Neural cell (in vitro differentiated cells): Measurements from ENCODE around the gene SAMM50. TPM values are rescaled to one million over a fixed set of nuclear protein-coding genes. Genes with fewer than 3 reads are reported as not detected.

Source experiments
- H2AFZ ChIP-seq: fragments of 200-600, 300-800 bp; sonication (generic), shearing (Covaris generic); 2 replicates; pipeline ENCODE4 v1.6.0; 2014; ENCODE audit warnings: low read depth, mild to moderate bottlenecking, antibody characterized with exemption, low read length, moderate library complexity
- H3F3A ChIP-seq: fragments of 200-600 bp; shearing (Covaris generic); 2 replicates; pipeline ENCODE4 v1.6.1; 2016; ENCODE audit warnings: mild to moderate bottlenecking, moderate library complexity, mixed read lengths, antibody characterized with exemption, low read length; ENCODE audit not compliant: insufficient read depth, poor library complexity, severe bottlenecking
- H3K27ac ChIP-seq: fragments of 200-600, 300-800 bp; sonication (generic), shearing (Covaris generic); 2 replicates; pipeline ENCODE4 v1.5.1; 2014; ENCODE audit warnings: mild to moderate bottlenecking, low read length, moderate library complexity
- H3K27me3 ChIP-seq: fragments of 300-800, 200-600 bp; sonication (generic), shearing (Covaris generic); 2 replicates; pipeline ENCODE4 v1.6.0; 2014; ENCODE audit warnings: mild to moderate bottlenecking, low read depth, low read length, moderate library complexity; ENCODE audit not compliant: insufficient read depth
- H3K36me3 ChIP-seq: fragments of 300-800, 200-600 bp; sonication (generic), shearing (Covaris generic); 2 replicates; pipeline ENCODE4 v1.5.1; 2014; ENCODE audit warnings: mild to moderate bottlenecking, antibody characterized with exemption, low read length, moderate library complexity; ENCODE audit not compliant: insufficient read depth
- H3K4me2 ChIP-seq: fragments of 300-800, 200-600 bp; sonication (generic), shearing (Covaris generic); 2 replicates; pipeline ENCODE4 v1.6.0; 2014; ENCODE audit warnings: mild to moderate bottlenecking, low read length
- H3K4me3 ChIP-seq: fragments of 300-800, 200-600 bp; sonication (generic), shearing (Covaris generic); 2 replicates; pipeline ENCODE4 v1.5.1; 2014; ENCODE audit warnings: mild to moderate bottlenecking, low read length, moderate library complexity
- H3K79me2 ChIP-seq: fragments of 200-600 bp; shearing (Covaris generic); replicated peaks from 2 replicates; pipeline ENCODE4 v1.6.0; 2014; ENCODE audit warnings: mild to moderate bottlenecking, low read length, moderate library complexity; ENCODE audit not compliant: insufficient read depth
- H3K9ac ChIP-seq: fragments of 300-800, 200-600 bp; sonication (generic), shearing (Covaris generic); 2 replicates; pipeline ENCODE4 v1.6.1; 2016; ENCODE audit warnings: mild to moderate bottlenecking, low read length, mixed read lengths
- H3K9me2 ChIP-seq: fragments of 200-600 bp; shearing (Covaris generic); 2 replicates; pipeline ENCODE4 v1.6.1; 2016; ENCODE audit warnings: mild to moderate bottlenecking, low read length, mixed read lengths; ENCODE audit not compliant: insufficient read depth
- H3K9me3 ChIP-seq: fragments of 200-600, 300-800 bp; sonication (generic), shearing (Covaris generic); 2 replicates; pipeline ENCODE4 v1.6.1; 2016; ENCODE audit warnings: mild to moderate bottlenecking, mixed run types, low read length, moderate library complexity, mixed read lengths
- H4K20me1 ChIP-seq: fragments of 200-600 bp; shearing (Covaris generic); 2 replicates; pipeline ENCODE4 v1.6.1; 2016; ENCODE audit warnings: mild to moderate bottlenecking, mixed run types; ENCODE audit not compliant: insufficient read depth
- EP300 ChIP-seq: fragments of 450-650 bp; conservative IDR thresholded peaks from 2 replicates; pipeline ENCODE4 v1.6.1; 2014; ENCODE audit warnings: antibody characterized with exemption, mild to moderate bottlenecking, moderate library complexity; ENCODE audit not compliant: poor library complexity, severe bottlenecking
- EZH2 ChIP-seq: fragments of 200-600, 300-800 bp; shearing (Covaris generic), sonication (generic); IDR thresholded peaks from 2 replicates; pipeline ENCODE4 v1.6.1; 2014; ENCODE audit warnings: antibody characterized with exemption, low read length, borderline replicate concordance, mild to moderate bottlenecking; ENCODE audit not compliant: insufficient read depth, poor library complexity, severe bottlenecking
- MXI1 ChIP-seq: fragments of 450-650 bp; conservative IDR thresholded peaks from 2 replicates; pipeline ENCODE4 v1.6.1; 2014; ENCODE audit warnings: antibody characterized with exemption, mild to moderate bottlenecking; ENCODE audit not compliant: poor library complexity, severe bottlenecking
- POLR2AphosphoS5 ChIP-seq: IDR thresholded peaks from 2 replicates; pipeline ENCODE4 v1.6.1; 2012
- RAD21 ChIP-seq: fragments of 450-650 bp; conservative IDR thresholded peaks from 2 replicates; pipeline ENCODE4 v1.6.1; 2014; ENCODE audit warnings: antibody characterized with exemption, mild to moderate bottlenecking, moderate library complexity
- SMC3 ChIP-seq: fragments of 450-650 bp; conservative IDR thresholded peaks from 2 replicates; pipeline ENCODE4 v1.6.1; 2014; ENCODE audit warnings: antibody characterized with exemption, mild to moderate bottlenecking, moderate library complexity; ENCODE audit not compliant: poor library complexity
- TAF1 ChIP-seq: IDR thresholded peaks from 2 replicates; pipeline ENCODE4 v1.6.1; 2012; ENCODE audit warnings: low read depth
- polyA plus RNA-seq: library from polyadenylated mRNA; depleted of rRNA; stranded (reverse); fragments of >200 nt; gene quantifications from 2 replicates; pipeline ENCODE4 v1.2.3, GENCODE V29; 2014
- TF ChIP-seq, protein P1 (sequence below): fragments of 450-650 bp; IDR thresholded peaks from 2 replicates; pipeline ENCODE4 v1.5.1; 2014; ENCODE audit warnings: antibody characterized with exemption, mild to moderate bottlenecking, moderate library complexity; ENCODE audit not compliant: poor library complexity, severe bottlenecking
- TF ChIP-seq, protein P2 (sequence below): IDR thresholded peaks from 2 replicates; pipeline ENCODE4 v1.6.1; 2012; ENCODE audit warnings: borderline replicate concordance

The SAMM50 gene
- polyA plus RNA-seq, 1 donor from 2014 or later = 38.1 TPM

DNA sequence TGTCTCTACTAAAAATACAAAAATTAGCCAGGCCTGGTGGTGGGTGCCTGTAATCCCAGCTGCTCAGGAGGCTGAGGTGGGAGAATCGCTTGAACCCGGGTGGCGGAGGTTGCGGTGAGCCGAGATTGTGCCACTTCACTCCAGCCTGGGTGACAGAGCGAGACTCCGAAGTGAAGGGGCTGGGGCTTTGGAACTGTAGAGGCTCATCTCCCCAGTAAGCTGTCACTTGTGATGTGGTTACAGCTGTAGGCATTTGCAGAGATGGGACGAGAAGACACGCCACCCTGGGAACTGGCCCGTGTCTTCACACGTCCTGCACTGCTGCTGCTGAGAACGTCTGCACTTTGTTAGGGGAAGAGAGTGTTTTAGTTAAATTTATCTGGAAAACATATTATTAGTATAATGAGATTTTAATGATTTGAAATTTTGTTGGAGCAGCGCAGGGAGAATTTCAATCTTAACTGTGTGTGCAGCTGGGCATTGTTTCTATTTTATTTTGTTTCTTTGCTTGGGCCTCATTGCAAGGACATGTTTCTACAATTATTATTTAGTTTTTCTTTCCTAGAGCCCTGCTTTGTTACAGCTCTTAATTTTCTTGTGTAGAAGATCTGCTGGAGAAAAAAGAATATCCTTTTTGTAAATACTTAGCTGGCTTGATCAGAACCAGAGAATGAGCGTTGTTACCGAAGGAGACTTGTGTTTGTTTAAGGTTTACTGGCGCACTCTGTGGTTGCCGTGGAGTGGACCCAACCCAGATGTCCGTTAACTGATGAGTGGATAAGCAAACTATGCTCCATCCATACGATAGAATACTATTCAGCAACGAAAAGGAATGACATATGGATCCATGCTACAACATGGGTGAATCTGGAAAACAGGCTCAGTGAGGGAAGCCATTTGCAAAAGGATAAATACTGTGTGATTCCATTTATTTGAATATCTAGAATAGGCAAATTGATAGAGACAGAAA lies 87.3 kb downstream of the SAMM50 start:
- H3K79me2 ChIP-seq = no peaks in the 10 kb centered on the region
- H3K4me2 ChIP-seq = no peak overlapping the region
- H3K36me3 ChIP-seq = no peaks in the 10 kb centered on the region
- TF ChIP-seq RAD21 (no peak), SMC3 (no peak), EP300 (no peak), POLR2AphosphoS5 (no peak), MXI1 (no peak), EZH2 (no peak), TAF1 (no peak)
- TF ChIP-seq, protein P1, sequence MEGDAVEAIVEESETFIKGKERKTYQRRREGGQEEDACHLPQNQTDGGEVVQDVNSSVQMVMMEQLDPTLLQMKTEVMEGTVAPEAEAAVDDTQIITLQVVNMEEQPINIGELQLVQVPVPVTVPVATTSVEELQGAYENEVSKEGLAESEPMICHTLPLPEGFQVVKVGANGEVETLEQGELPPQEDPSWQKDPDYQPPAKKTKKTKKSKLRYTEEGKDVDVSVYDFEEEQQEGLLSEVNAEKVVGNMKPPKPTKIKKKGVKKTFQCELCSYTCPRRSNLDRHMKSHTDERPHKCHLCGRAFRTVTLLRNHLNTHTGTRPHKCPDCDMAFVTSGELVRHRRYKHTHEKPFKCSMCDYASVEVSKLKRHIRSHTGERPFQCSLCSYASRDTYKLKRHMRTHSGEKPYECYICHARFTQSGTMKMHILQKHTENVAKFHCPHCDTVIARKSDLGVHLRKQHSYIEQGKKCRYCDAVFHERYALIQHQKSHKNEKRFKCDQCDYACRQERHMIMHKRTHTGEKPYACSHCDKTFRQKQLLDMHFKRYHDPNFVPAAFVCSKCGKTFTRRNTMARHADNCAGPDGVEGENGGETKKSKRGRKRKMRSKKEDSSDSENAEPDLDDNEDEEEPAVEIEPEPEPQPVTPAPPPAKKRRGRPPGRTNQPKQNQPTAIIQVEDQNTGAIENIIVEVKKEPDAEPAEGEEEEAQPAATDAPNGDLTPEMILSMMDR = no peak
- TF ChIP-seq, protein P2, sequence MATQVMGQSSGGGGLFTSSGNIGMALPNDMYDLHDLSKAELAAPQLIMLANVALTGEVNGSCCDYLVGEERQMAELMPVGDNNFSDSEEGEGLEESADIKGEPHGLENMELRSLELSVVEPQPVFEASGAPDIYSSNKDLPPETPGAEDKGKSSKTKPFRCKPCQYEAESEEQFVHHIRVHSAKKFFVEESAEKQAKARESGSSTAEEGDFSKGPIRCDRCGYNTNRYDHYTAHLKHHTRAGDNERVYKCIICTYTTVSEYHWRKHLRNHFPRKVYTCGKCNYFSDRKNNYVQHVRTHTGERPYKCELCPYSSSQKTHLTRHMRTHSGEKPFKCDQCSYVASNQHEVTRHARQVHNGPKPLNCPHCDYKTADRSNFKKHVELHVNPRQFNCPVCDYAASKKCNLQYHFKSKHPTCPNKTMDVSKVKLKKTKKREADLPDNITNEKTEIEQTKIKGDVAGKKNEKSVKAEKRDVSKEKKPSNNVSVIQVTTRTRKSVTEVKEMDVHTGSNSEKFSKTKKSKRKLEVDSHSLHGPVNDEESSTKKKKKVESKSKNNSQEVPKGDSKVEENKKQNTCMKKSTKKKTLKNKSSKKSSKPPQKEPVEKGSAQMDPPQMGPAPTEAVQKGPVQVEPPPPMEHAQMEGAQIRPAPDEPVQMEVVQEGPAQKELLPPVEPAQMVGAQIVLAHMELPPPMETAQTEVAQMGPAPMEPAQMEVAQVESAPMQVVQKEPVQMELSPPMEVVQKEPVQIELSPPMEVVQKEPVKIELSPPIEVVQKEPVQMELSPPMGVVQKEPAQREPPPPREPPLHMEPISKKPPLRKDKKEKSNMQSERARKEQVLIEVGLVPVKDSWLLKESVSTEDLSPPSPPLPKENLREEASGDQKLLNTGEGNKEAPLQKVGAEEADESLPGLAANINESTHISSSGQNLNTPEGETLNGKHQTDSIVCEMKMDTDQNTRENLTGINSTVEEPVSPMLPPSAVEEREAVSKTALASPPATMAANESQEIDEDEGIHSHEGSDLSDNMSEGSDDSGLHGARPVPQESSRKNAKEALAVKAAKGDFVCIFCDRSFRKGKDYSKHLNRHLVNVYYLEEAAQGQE = no peak
- H3F3A ChIP-seq = no peaks in the 10 kb centered on the region
- no peaks in the 10 kb centered on the region for H3K27me3 ChIP-seq
- no peak overlapping the region for H3K9ac ChIP-seq
- H3K9me2 ChIP-seq = no peaks in the 10 kb centered on the region
- no peaks in the 10 kb centered on the region for H3K9me3 ChIP-seq
- no peak overlapping the region for H2AFZ ChIP-seq
- no peak overlapping the region for H3K4me3 ChIP-seq
- no peaks in the 10 kb centered on the region for H4K20me1 ChIP-seq
- H3K27ac ChIP-seq = no peak overlapping the region

DNA sequence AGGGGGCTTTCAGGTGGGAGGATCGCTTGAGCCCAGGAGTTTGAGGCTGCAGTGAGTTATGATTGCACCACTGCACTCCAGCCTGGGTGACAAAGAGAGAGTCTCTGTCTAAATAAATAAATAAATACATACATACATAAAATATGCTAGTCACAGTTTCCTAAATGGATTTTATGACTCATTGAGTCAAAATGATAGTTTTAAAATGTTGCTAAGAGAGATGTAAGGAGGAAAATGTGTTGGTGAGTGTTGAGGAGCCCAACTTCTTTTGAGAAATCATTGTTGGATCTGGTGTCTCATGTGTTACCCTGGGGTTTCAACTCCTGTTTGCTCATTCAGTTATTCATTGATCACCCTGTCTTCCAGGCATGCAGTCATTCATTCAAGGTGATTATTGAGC lies 89.9 kb downstream of the SAMM50 start:
- H3K4me2 ChIP-seq = no peak overlapping the region
- no peaks in the 10 kb centered on the region for H3K9me3 ChIP-seq
- H3K36me3 ChIP-seq = no peaks in the 10 kb centered on the region
- no peaks in the 10 kb centered on the region for H3K79me2 ChIP-seq
- no peak overlapping the region for H2AFZ ChIP-seq
- H4K20me1 ChIP-seq = no peaks in the 10 kb centered on the region
- H3K27me3 ChIP-seq = no peaks in the 10 kb centered on the region
- no peaks in the 10 kb centered on the region for H3K9me2 ChIP-seq
- no peak overlapping the region for H3K4me3 ChIP-seq
- no peaks in the 10 kb centered on the region for H3F3A ChIP-seq
- H3K27ac ChIP-seq = no peak overlapping the region
- no peak overlapping the region for H3K9ac ChIP-seq
- no peak for TF ChIP-seq TAF1
- TF ChIP-seq, protein P2 = no peak
- TF ChIP-seq EP300 = no peak
